Omental fat pad (tissue), 4 donors: ENCODE results near the gene ANKS6. TPM values are rescaled to one million over a fixed set of nuclear protein-coding genes. Genes with fewer than 3 reads are reported as not detected.
A peak's percentile ranks its signal among the peaks of the same experiment; 100 is the strongest.

Experiments
- ATAC-seq: fragments of 150-250 bp; one replicate; pipeline ENCODE4 v1.9.1; 2016; ENCODE audit warnings: mild to moderate bottlenecking, moderate library complexity; ENCODE audit not compliant: low FRiP score
- DNase-seq: peaks from one replicate; pipeline ENCODE4 v3.0.0-alpha.2; 2019; ENCODE audit warnings: low spot score
- total RNA-seq, 4 donors: library from RNA; depleted of rRNA; stranded (reverse); fragments of >200 nt; gene quantifications; one replicate each; pipeline ENCODE4 v1.1.0, GENCODE V29; 2016
- TF ChIP-seq, protein P1 (sequence below), 3 donors: fragments of 450-650 bp; IDR thresholded peaks; one replicate each; pipeline ENCODE4 v1.5.1; 2016 to 2017; ENCODE audit warnings: antibody characterized with exemption in 3 of 3, mild to moderate bottlenecking in 3 of 3, moderate library complexity in 2 of 3

The ANKS6 gene
- total RNA-seq, 4 donors from 2014 or later: 14.7 to 24.7 (median 20.4) TPM

DNA sequence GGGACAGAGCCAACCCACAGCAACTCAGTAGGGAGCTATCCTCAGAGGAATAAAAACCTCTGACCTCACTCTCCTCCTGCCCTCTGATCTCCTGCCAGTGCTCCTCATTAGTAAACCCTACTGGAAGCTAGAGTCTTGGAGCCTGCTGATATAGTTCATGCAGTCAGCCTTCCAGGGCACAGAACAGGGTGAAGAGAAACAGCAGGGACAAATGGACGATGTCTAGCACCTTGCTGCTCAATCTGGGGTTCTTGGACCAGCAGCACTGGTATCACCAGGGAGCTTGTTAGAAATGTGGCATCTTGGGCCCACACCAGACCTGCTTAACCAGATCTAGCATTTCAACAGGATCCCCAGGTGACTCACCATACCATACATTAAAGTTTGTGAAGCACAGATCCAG lies 5.6 kb upstream of the ANKS6 start:
- TF ChIP-seq, protein P1, sequence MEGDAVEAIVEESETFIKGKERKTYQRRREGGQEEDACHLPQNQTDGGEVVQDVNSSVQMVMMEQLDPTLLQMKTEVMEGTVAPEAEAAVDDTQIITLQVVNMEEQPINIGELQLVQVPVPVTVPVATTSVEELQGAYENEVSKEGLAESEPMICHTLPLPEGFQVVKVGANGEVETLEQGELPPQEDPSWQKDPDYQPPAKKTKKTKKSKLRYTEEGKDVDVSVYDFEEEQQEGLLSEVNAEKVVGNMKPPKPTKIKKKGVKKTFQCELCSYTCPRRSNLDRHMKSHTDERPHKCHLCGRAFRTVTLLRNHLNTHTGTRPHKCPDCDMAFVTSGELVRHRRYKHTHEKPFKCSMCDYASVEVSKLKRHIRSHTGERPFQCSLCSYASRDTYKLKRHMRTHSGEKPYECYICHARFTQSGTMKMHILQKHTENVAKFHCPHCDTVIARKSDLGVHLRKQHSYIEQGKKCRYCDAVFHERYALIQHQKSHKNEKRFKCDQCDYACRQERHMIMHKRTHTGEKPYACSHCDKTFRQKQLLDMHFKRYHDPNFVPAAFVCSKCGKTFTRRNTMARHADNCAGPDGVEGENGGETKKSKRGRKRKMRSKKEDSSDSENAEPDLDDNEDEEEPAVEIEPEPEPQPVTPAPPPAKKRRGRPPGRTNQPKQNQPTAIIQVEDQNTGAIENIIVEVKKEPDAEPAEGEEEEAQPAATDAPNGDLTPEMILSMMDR (IDR thresholded peaks at IDR 0.05): no peak
- ATAC-seq: no peak
- DNase-seq: no peak

DNA sequence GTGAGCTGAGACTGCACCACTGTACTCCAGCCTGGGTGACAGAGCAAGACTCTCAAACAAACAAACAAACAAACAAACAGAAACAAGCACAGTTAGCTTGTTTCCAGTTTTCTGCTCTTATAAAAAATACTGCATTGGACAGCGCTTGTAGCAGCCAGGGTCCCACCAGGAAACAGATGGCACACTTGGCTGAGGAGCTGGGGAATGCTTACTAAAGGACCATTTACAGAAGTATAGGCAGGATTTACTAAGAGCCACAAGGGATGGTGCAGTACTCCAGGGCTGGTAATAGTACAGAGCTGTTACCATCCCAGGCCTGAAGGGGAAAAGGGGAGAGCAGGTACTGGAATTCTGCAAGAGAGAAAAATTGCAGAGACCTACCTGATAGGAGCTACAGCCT lies 5.2 kb upstream of the ANKS6 start:
- DNase-seq: no peak
- TF ChIP-seq, protein P1 (IDR thresholded peaks at IDR 0.05): no peak
- no peak for ATAC-seq

DNA sequence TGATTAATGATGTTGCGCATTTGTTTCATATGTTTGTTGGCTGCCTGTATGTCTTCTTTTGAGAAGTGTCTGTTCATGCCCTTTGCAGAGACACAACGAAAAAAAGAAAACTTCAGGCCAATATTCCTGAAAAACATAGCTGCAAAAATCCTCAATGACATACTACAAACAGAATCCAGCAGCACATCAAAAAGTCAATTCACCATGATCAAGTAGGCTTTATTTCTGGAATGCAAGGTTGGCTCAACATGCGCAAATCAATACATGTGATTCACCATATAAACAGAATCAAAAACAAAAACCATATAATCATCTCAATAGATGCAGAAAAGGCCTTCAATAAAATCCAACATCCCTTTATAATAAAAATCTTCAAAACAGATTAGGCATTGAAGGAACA lies 1.9 kb upstream of the ANKS6 start:
- DNase-seq (no peak), ATAC-seq (no peak)
- TF ChIP-seq, protein P1 (IDR thresholded peaks at IDR 0.05): no peak

DNA sequence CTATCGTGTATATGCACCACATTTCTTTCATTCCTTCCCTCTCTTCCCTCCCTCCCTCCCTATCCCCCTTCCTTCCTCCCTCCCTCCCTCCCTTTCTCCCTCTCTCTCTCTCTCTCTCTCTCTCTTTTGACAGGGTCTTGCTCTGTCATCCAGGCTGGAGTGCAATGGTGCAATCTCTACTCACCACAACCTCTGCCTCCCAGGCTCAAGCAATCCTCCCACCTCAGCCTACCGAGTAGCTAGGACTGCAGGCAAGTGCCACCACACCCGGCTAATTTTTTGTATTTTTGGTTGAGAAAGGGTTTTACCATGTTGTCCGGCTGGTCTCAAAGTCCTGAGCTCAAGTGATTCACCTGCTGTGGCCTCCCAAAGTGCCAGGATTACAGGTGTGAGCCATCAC lies 1.1 kb upstream of the ANKS6 start:
- TF ChIP-seq, protein P1 (IDR thresholded peaks at IDR 0.05): no peak
- no peak for ATAC-seq
- no peak for DNase-seq

DNA sequence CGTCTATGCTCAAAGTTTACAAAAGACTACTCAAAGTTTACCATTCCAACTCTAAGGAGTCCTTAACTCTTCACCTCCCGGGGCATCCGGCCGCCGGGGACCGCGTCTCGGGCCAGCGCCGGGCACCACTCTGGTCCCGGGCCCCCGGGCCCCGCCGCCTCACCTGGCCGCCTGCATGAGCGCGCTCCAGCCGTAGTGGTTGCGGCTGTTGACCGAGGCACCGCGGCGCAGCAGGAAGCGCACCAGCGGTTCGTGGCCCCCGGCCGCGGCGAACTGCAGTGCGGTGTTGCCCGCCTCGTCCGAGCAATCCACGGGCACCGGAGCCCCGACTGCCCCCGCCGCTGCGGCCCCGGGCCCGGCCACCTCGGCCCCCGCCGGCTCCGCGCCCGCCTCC lies 388 bp downstream of the ANKS6 start:
- peak; percentile 57 for ATAC-seq
- DNase-seq: no peak

DNA sequence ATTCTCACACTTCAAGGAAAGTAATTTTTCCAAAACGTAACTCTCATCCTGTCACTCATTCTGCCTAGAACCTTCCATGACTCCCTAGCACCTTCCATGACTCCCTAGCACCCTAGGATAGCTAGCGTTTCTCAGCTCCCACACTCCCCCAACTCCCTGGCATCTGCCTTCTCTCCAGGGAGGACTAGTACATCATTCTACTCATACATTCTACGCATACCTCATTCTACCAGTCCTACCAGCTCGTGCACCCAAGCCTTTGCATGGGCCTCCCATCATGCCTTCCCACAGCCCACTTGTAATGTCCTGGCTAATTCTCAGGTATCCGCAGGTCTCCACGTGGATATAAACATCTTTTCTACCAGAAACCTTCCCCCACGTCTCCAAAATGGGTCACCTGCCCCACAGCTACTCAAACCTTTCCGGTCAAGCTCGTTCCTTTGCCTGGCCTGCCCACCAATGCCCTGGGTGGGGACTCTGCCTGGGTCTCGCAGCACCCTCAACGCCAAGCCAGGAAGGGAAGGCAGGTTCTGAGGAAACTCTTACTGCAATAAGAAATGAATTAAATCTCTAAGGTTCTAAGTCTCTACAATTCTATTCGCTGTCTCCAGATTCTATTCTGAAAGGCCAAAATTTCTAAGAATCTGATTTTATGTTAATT lies 930 bp downstream of the ANKS6 start:
- DNase-seq: no peak
- no peak for ATAC-seq
- TF ChIP-seq, protein P1 (IDR thresholded peaks at IDR 0.05): no peak

More for the DNA sequence above, 388 bp downstream of the ANKS6 start:
- TF ChIP-seq, protein P1 (IDR thresholded peaks at IDR 0.05): no peak

DNA sequence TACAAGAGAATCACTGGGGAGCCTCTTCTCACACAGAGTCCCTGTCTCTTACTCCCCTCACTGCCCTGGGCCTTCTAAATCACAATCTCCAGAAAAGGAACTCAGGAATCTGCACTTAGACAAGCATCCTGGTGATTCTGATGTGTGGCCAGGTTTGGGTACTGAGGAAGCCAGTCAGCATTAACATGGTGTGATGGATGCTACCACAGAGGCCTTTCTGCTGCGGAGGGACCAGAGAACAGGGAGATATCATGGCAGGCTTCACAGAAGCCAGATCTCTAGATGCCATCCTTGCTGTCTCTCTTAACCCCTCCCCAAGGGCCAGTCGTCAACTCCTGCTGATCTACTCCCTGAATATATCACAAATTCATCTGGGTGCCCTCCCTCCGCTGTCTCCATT lies 1.6 kb downstream of the ANKS6 start:
- TF ChIP-seq, protein P1 (IDR thresholded peaks at IDR 0.05): no peak
- no peak for DNase-seq

More for the DNA sequence above, 1.6 kb downstream of the ANKS6 start:
- ATAC-seq: no peak
